ENCODE measurements around the gene RANBP17. TPM values are rescaled to one million over a fixed set of nuclear protein-coding genes. Genes with fewer than 3 reads are reported as not detected.

RANBP17 gene
- total RNA-seq, 1 experiment from 2014 or later = 6.0 TPM

- no peak for ATAC-seq
- H4K20me1 ChIP-seq (ENCODE audit: low read length) = no peaks in the 10 kb centered on the region
- no peaks in the 10 kb centered on the region for H3K27me3 ChIP-seq (ENCODE audit: low read length)
- ChIA-PET CTCF (no interaction called here), POLR2A (ENCODE audit: unreplicated experiment) (no interaction called here)
- H3K9ac ChIP-seq (ENCODE audit: low read length) = no peak overlapping the region
- H2AFZ ChIP-seq (ENCODE audit: low read length) = no peak overlapping the region
- H3K79me2 ChIP-seq (ENCODE audit: low read length) = no peaks in the 10 kb centered on the region
- H3K4me3 ChIP-seq (ENCODE audit: low read length) = no peak overlapping the region
- no peak for DNase-seq
- no peak overlapping the region for H3K4me2 ChIP-seq (ENCODE audit: low read length)
- peaks cover 19% of the 10 kb centered on the region for H3K9me3 ChIP-seq (ENCODE audit: low read length)
- no TSS peak for BruUV-seq (replicated peaks)
- intact Hi-C loops (cut with micrococcal nuclease) = no loop called here
- H3F3A ChIP-seq (ENCODE audit: low read length, unreplicated experiment) = no peaks in the 10 kb centered on the region
- H3K27ac ChIP-seq (ENCODE audit: low read length) = no peak overlapping the region
- TF ChIP-seq EZH2phosphoT487 (IDR thresholded peaks at IDR 0.05; ENCODE audit: borderline replicate concordance, low read length) = no peak
- no peak for TF ChIP-seq CTCF (conservative IDR thresholded peaks at IDR 0.05; ENCODE audit: low read depth, low read length)
- no peak for TF ChIP-seq EZH2 (IDR thresholded peaks at IDR 0.05; ENCODE audit: low read length, unreplicated experiment)
- H3K9me2 ChIP-seq (replicated peaks; ENCODE audit: low read length) = no peaks in the 10 kb centered on the region
- peaks cover 10% of the 10 kb centered on the region; the same call in 1 of the 2 replicates for H3K36me3 ChIP-seq (ENCODE audit: low read depth, low read length)
- H3K4me1 ChIP-seq (ENCODE audit: insufficient read depth, low read length) = no peaks in the 10 kb centered on the region
Observed at GRCh38 chr5:171246231-171246630, 384.4 kb downstream of the RANBP17 start.

GRCh38 chr5:171249460-171249859 is 387.6 kb downstream of the RANBP17 start:
- H3K79me2 ChIP-seq (ENCODE audit: low read length) = no peaks in the 10 kb centered on the region
- H3K9me3 ChIP-seq (ENCODE audit: low read length) = peaks cover 19% of the 10 kb centered on the region
- no TSS peak for BruUV-seq (replicated peaks)
- TF ChIP-seq CTCF (conservative IDR thresholded peaks at IDR 0.05; ENCODE audit: low read depth, low read length) = no peak
- TF ChIP-seq EZH2 (IDR thresholded peaks at IDR 0.05; ENCODE audit: low read length, unreplicated experiment) = no peak
- TF ChIP-seq EZH2phosphoT487 (IDR thresholded peaks at IDR 0.05; ENCODE audit: borderline replicate concordance, low read length) = no peak
- POLR2A ChIA-PET (ENCODE audit: unreplicated experiment) = no interaction called here
- H2AFZ ChIP-seq (ENCODE audit: low read length) = no peak overlapping the region
- no peaks in the 10 kb centered on the region for H3K9me2 ChIP-seq (replicated peaks; ENCODE audit: low read length)
- no peaks in the 10 kb centered on the region for H3F3A ChIP-seq (ENCODE audit: low read length, unreplicated experiment)
- H4K20me1 ChIP-seq (ENCODE audit: low read length) = no peaks in the 10 kb centered on the region
- H3K4me1 ChIP-seq (ENCODE audit: insufficient read depth, low read length) = no peaks in the 10 kb centered on the region
- no peak for DNase-seq
- H3K27me3 ChIP-seq (ENCODE audit: low read length) = no peaks in the 10 kb centered on the region
- H3K4me2 ChIP-seq (ENCODE audit: low read length) = no peak overlapping the region
- no peak overlapping the region for H3K4me3 ChIP-seq (ENCODE audit: low read length)
- intact Hi-C loops (cut with micrococcal nuclease) = no loop called here
- H3K27ac ChIP-seq (ENCODE audit: low read length) = no peak overlapping the region
- peaks cover 10% of the 10 kb centered on the region; the same call in 1 of the 2 replicates for H3K36me3 ChIP-seq (ENCODE audit: low read depth, low read length)
- H3K9ac ChIP-seq (ENCODE audit: low read length) = no peak overlapping the region
- ATAC-seq = no peak
- CTCF ChIA-PET = no interaction called here

GRCh38 chr5:171250738-171251137 is 388.9 kb downstream of the RANBP17 start:
- Histone ChIP-seq H3K27me3 (ENCODE audit: low read length) (no peaks in the 10 kb centered on the region), H3K4me1 (ENCODE audit: insufficient read depth, low read length) (no peaks in the 10 kb centered on the region), H3K4me2 (ENCODE audit: low read length) (no peak overlapping the region), H3K9me3 (ENCODE audit: low read length) (peaks cover 19% of the 10 kb centered on the region), H4K20me1 (ENCODE audit: low read length) (no peaks in the 10 kb centered on the region), H3F3A (ENCODE audit: low read length, unreplicated experiment) (no peaks in the 10 kb centered on the region), H3K36me3 (ENCODE audit: low read depth, low read length) (peaks cover 10% of the 10 kb centered on the region; the same call in 1 of the 2 replicates), H3K27ac (ENCODE audit: low read length) (no peak overlapping the region), H2AFZ (ENCODE audit: low read length) (no peak overlapping the region), H3K4me3 (ENCODE audit: low read length) (no peak overlapping the region), H3K79me2 (ENCODE audit: low read length) (no peaks in the 10 kb centered on the region), H3K9ac (ENCODE audit: low read length) (no peak overlapping the region), H3K9me2 (replicated peaks; ENCODE audit: low read length) (no peaks in the 10 kb centered on the region)
- TF ChIP-seq CTCF (conservative IDR thresholded peaks at IDR 0.05; ENCODE audit: low read depth, low read length) = no peak
- TF ChIP-seq EZH2 (IDR thresholded peaks at IDR 0.05; ENCODE audit: low read length, unreplicated experiment) = no peak
- no peak for TF ChIP-seq EZH2phosphoT487 (IDR thresholded peaks at IDR 0.05; ENCODE audit: borderline replicate concordance, low read length)
- POLR2A ChIA-PET (ENCODE audit: unreplicated experiment) = no interaction called here
- ATAC-seq (no peak), DNase-seq (no peak)
- intact Hi-C loops (cut with micrococcal nuclease) = no loop called here
- no TSS peak for BruUV-seq (replicated peaks)
- CTCF ChIA-PET = no interaction called here
